HG02938 (cell line): ENCODE measurements around the gene PIK3CA.
A peak's percentile ranks its signal among the peaks of the same experiment; 100 is the strongest.
"Not testable (repeated sequence)": the region's sequence is repeated elsewhere in the genome, so short reads cannot be mapped to it uniquely, and the experiment has no call there.

Experiments
- ATAC-seq: cut with Tn5 transposase; IDR thresholded peaks from one replicate; pipeline ENCODE4 v1.9.1; 2021; ENCODE audit warnings: mild to moderate bottlenecking, moderate library complexity; ENCODE audit not compliant: unreplicated experiment

PIK3CA gene

GRCh38 chr3:179259959-179260756 is 112.0 kb downstream of the PIK3CA start:
- not testable (repeated sequence) for ATAC-seq

GRCh38 chr3:179260949-179261765 is 113.0 kb downstream of the PIK3CA start:
- ATAC-seq, result peak; percentile 63

GRCh38 chr3:179263134-179263533 is 115.0 kb downstream of the PIK3CA start:
- no peak for ATAC-seq

- no peak for ATAC-seq
These were observed 116.3 kb downstream of the PIK3CA start for GRCh38 chr3:179264449-179264848.

GRCh38 chr3:179265092-179265491 is 116.9 kb downstream of the PIK3CA start:
- ATAC-seq, result no peak

GRCh38 chr3:179265875-179266274 is 117.7 kb downstream of the PIK3CA start:
- peak; percentile 72 for ATAC-seq

GRCh38 chr3:179266701-179267211 is 118.6 kb downstream of the PIK3CA start:
- ATAC-seq, result no peak

- ATAC-seq, result no peak
These were observed 120.4 kb downstream of the PIK3CA start for GRCh38 chr3:179268400-179269051.

GRCh38 chr3:179269152-179269707 is 121.1 kb downstream of the PIK3CA start:
- no peak for ATAC-seq

GRCh38 chr3:179272385-179272784 is 124.2 kb downstream of the PIK3CA start:
- no peak for ATAC-seq

- not testable (repeated sequence) for ATAC-seq
These were observed 126.3 kb downstream of the PIK3CA start for GRCh38 chr3:179274434-179274833.

GRCh38 chr3:179276001-179276400 is 127.8 kb downstream of the PIK3CA start:
- no peak for ATAC-seq

GRCh38 chr3:179276743-179277142 is 128.6 kb downstream of the PIK3CA start:
- no peak for ATAC-seq

- ATAC-seq, result no peak
These were observed 130.0 kb downstream of the PIK3CA start for GRCh38 chr3:179278151-179278550.

GRCh38 chr3:179278932-179279693 is 131.0 kb downstream of the PIK3CA start:
- no peak for ATAC-seq

- ATAC-seq, result no peak
These were observed 131.7 kb downstream of the PIK3CA start for GRCh38 chr3:179279837-179280236.

- ATAC-seq, result no peak
These were observed 133.7 kb downstream of the PIK3CA start for GRCh38 chr3:179281825-179282224.

- ATAC-seq, result no peak
These were observed 138.2 kb downstream of the PIK3CA start for GRCh38 chr3:179286331-179286730.

GRCh38 chr3:179288845-179289244 is 140.7 kb downstream of the PIK3CA start:
- ATAC-seq, result no peak

- ATAC-seq, result no peak
These were observed 141.1 kb downstream of the PIK3CA start for GRCh38 chr3:179289295-179289694.
